Loucy (cell line): Measurements from ENCODE around the gene PRSS3.

Experiments
- H2AFZ ChIP-seq: fragments of 200-600 bp; sonication (generic); 2 replicates; pipeline ENCODE4 v1.6.0; 2016; ENCODE audit warnings: antibody characterized with exemption, mild to moderate bottlenecking, low read length, moderate library complexity
- H3F3A ChIP-seq: fragments of 200-600 bp; 2 replicates; pipeline ENCODE4 v1.6.0; 2016; ENCODE audit warnings: antibody characterized with exemption, low read depth, mild to moderate bottlenecking
- H3K27me3 ChIP-seq: fragments of 200-600 bp; sonication (generic); 2 replicates; pipeline ENCODE4 v1.6.1; 2014; ENCODE audit warnings: low read length, mild to moderate bottlenecking; ENCODE audit not compliant: insufficient read depth, poor library complexity, severe bottlenecking
- H3K36me3 ChIP-seq: fragments of 200-600 bp; sonication (generic); 2 replicates; pipeline ENCODE4 v1.6.1; 2016; ENCODE audit warnings: low read length; ENCODE audit not compliant: insufficient read depth
- H3K4me1 ChIP-seq: fragments of 200-600 bp; sonication (generic); 2 replicates; pipeline ENCODE4 v1.5.1; 2014; ENCODE audit warnings: low read length, mild to moderate bottlenecking; ENCODE audit not compliant: insufficient read depth, poor library complexity, severe bottlenecking
- H3K4me2 ChIP-seq: fragments of 200-600 bp; sonication (generic); 2 replicates; pipeline ENCODE4 v1.6.0; 2014; ENCODE audit warnings: antibody characterized with exemption, low read length, low read depth, mild to moderate bottlenecking; ENCODE audit not compliant: poor library complexity, severe bottlenecking
- H3K4me3 ChIP-seq: fragments of 200-600 bp; sonication (generic); 2 replicates; pipeline ENCODE4 v1.5.1; 2014; ENCODE audit warnings: low read length, mild to moderate bottlenecking, mixed read lengths; ENCODE audit not compliant: poor library complexity, severe bottlenecking
- H3K79me2 ChIP-seq: fragments of 200-600 bp; sonication (generic); 2 replicates; pipeline ENCODE4 v1.6.1; 2014; ENCODE audit warnings: low read length; ENCODE audit not compliant: insufficient read depth
- H3K9ac ChIP-seq: fragments of 200-600 bp; sonication (generic); 2 replicates; pipeline ENCODE4 v1.6.0; 2014; ENCODE audit warnings: mild to moderate bottlenecking, low read depth, low read length, moderate library complexity; ENCODE audit not compliant: poor library complexity, severe bottlenecking
- H3K9me2 ChIP-seq: fragments of 200-600 bp; sonication (generic); replicated peaks from 2 replicates; pipeline ENCODE4 v1.6.1; 2016; ENCODE audit warnings: low read depth, low read length, mixed read lengths
- H3K9me3 ChIP-seq: fragments of 200-600 bp; sonication (generic); 2 replicates; pipeline ENCODE4 v1.6.1; 2014; ENCODE audit warnings: mild to moderate bottlenecking, antibody characterized with exemption, low read length, low read depth; ENCODE audit not compliant: insufficient read depth
- H4K20me1 ChIP-seq: fragments of 200-600 bp; sonication (generic); 2 replicates; pipeline ENCODE4 v1.6.0; 2014; ENCODE audit warnings: antibody characterized with exemption, low read length, mild to moderate bottlenecking; ENCODE audit not compliant: insufficient read depth, poor library complexity, severe bottlenecking
- EZH2phosphoT487 ChIP-seq: fragments of 200-600 bp; IDR thresholded peaks from 2 replicates; pipeline ENCODE4 v1.6.1; 2018; ENCODE audit warnings: antibody characterized with exemption, mild to moderate bottlenecking, moderate library complexity, borderline replicate concordance
- TF ChIP-seq, protein P1 (sequence below): fragments of 200-600 bp; sonication (generic); conservative IDR thresholded peaks from 2 replicates; pipeline ENCODE4 v1.5.1; 2014; ENCODE audit warnings: mild to moderate bottlenecking, antibody characterized with exemption, low read length

Gene PRSS3

DNA sequence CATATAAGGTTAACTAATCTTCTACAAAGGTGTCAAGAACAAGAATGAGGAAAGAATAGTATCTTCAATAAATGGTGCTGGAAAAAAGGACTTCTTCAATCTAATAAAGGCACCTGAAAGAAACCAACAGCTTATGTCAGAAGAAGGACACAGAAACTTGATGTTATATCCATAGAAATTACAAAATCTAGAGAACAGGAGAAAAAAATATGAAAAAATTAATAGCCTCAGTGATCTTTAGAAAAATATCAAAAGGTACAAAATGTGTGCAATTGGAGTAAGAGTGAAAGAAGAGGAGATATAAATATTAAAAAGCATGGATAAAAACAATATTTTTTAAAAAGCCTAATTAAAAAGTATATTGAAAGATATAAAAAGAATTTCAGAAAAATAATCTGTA lies 18.8 kb upstream of the PRSS3 start:
- no peaks in the 10 kb centered on the region for H3K79me2 ChIP-seq
- no peaks in the 10 kb centered on the region for H3F3A ChIP-seq
- no peak overlapping the region for H3K9ac ChIP-seq
- no peak overlapping the region for H3K4me3 ChIP-seq
- H3K36me3 ChIP-seq, result no peaks in the 10 kb centered on the region
- no peaks in the 10 kb centered on the region for H3K9me3 ChIP-seq
- H3K4me2 ChIP-seq, result no peak overlapping the region
- no peak for TF ChIP-seq EZH2phosphoT487
- TF ChIP-seq, protein P1, sequence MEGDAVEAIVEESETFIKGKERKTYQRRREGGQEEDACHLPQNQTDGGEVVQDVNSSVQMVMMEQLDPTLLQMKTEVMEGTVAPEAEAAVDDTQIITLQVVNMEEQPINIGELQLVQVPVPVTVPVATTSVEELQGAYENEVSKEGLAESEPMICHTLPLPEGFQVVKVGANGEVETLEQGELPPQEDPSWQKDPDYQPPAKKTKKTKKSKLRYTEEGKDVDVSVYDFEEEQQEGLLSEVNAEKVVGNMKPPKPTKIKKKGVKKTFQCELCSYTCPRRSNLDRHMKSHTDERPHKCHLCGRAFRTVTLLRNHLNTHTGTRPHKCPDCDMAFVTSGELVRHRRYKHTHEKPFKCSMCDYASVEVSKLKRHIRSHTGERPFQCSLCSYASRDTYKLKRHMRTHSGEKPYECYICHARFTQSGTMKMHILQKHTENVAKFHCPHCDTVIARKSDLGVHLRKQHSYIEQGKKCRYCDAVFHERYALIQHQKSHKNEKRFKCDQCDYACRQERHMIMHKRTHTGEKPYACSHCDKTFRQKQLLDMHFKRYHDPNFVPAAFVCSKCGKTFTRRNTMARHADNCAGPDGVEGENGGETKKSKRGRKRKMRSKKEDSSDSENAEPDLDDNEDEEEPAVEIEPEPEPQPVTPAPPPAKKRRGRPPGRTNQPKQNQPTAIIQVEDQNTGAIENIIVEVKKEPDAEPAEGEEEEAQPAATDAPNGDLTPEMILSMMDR, result no peak
- no peaks in the 10 kb centered on the region for H3K9me2 ChIP-seq
- H3K4me1 ChIP-seq, result no peaks in the 10 kb centered on the region
- peak overlapping the region; percentile 58; the same call in 1 of the 2 replicates for H2AFZ ChIP-seq
- H4K20me1 ChIP-seq, result no peaks in the 10 kb centered on the region
- H3K27me3 ChIP-seq, result no peaks in the 10 kb centered on the region

DNA sequence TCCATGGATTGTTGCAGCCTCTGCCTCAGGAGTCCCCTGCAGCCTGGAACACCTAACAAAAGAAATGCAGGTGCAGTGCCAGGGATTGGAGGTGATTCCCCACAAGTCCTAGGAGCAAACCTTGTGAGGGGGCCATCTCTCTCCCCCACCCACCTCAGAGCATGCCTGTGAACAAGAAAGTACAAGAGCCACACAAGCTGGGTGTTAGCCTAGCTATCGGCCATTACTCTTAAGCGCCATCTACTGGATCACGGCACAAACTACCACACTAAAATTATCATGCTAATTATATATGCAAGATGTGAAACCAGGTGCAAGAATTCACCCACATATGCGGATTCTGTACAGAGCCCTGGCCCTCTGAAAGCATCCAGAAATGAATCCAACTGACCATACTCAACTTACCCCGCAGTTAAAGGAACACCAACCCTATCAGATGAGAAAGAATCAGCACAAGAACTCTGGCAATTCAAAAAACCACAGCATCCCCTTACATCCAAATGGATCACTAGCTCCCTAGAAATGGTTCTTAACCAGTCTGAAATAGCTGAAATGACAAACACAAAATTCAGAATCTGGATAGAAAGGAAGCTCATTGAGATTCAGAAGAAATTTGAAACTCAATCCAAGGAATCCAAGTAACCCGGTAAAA lies 16.5 kb upstream of the PRSS3 start:
- Histone ChIP-seq H2AFZ (peak overlapping the region; percentile 74; the same call in 1 of the 2 replicates), H3K9me3 (no peaks in the 10 kb centered on the region), H4K20me1 (no peaks in the 10 kb centered on the region), H3K4me3 (no peak overlapping the region), H3K36me3 (no peaks in the 10 kb centered on the region), H3K4me1 (peaks cover 9% of the 10 kb centered on the region), H3K27me3 (no peaks in the 10 kb centered on the region), H3K9ac (no peak overlapping the region), H3K9me2 (no peaks in the 10 kb centered on the region), H3F3A (no peaks in the 10 kb centered on the region), H3K79me2 (no peaks in the 10 kb centered on the region), H3K4me2 (peak overlapping the region; percentile 48)
- TF ChIP-seq EZH2phosphoT487, result no peak
- TF ChIP-seq, protein P1, result peak; percentile 81

DNA sequence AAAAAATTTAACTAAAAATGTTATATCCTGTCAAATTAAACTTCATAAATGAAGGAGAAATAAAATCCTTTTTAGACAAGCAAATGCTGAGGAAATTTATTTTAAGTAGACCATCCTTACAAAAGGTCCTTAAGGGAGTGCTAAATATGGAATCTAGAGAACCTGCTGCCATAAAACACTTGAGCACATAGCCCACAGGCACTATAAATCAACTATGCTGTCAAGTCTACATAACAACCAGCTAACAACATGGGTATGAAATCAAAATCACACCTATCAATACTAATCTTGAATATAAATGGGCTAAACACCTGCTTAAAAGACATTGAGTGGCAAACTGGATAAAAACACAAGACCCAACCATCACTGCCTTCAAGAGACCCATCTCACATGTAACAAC lies 15.1 kb upstream of the PRSS3 start:
- TF ChIP-seq EZH2phosphoT487, result no peak
- TF ChIP-seq, protein P1, result no peak

More for the DNA sequence above, 15.1 kb upstream of the PRSS3 start:
- no peaks in the 10 kb centered on the region for H3K27me3 ChIP-seq
- no peaks in the 10 kb centered on the region for H3K9me3 ChIP-seq
- no peak overlapping the region for H3K9ac ChIP-seq
- no peaks in the 10 kb centered on the region for H3K36me3 ChIP-seq
- H3K4me1 ChIP-seq, result peaks cover 9% of the 10 kb centered on the region
- H3K4me2 ChIP-seq, result no peak overlapping the region
- H4K20me1 ChIP-seq, result no peaks in the 10 kb centered on the region
- no peaks in the 10 kb centered on the region for H3K9me2 ChIP-seq
- no peaks in the 10 kb centered on the region for H3F3A ChIP-seq
- no peaks in the 10 kb centered on the region for H3K79me2 ChIP-seq
- H3K4me3 ChIP-seq, result no peak overlapping the region
- H2AFZ ChIP-seq, result no peak overlapping the region
